Cardiac muscle cell (in vitro differentiated cells and primary cell): ENCODE measurements around the gene DBNL. TPM values are rescaled to one million over a fixed set of nuclear protein-coding genes. Genes with fewer than 3 reads are reported as not detected.

Source experiments
- DNase-seq, 2 donors: peaks; one replicate each; pipeline versions ENCODE4 v3.0.0 to v3.0.0-alpha.2; 2010 to 2017; ENCODE audit warnings: low read depth in 1 of 2, low spot score in 1 of 2
- H3K27ac ChIP-seq: fragments of 200-600 bp; sonication (generic); 2 replicates; pipeline ENCODE4 v1.5.1; 2016
- H3K27me3 ChIP-seq: fragments of 200-600 bp; sonication (generic); 2 replicates; pipeline ENCODE4 v1.6.0; 2016; ENCODE audit warnings: control low read depth
- H3K36me3 ChIP-seq: fragments of 200-600 bp; sonication (generic); 2 replicates; pipeline ENCODE4 v1.5.1; 2016; ENCODE audit warnings: control low read depth
- H3K4me1 ChIP-seq: fragments of 200-600 bp; sonication (generic); 2 replicates; pipeline ENCODE4 v1.8.1; 2017; ENCODE audit warnings: low read depth, mild to moderate bottlenecking, mixed run types
- H3K4me3 ChIP-seq: fragments of 200-600 bp; sonication (generic); 2 replicates; pipeline ENCODE4 v1.5.1; 2016; ENCODE audit warnings: mild to moderate bottlenecking
- H3K9me3 ChIP-seq: fragments of 200-600 bp; sonication (generic); 2 replicates; pipeline ENCODE4 v1.5.1; 2017; ENCODE audit warnings: low read depth, mild to moderate bottlenecking, control low read depth
- CTCF ChIP-seq: IDR thresholded peaks from 2 replicates; pipeline ENCODE4 v1.5.1; 2012; ENCODE audit warnings: low read depth, mild to moderate bottlenecking, low read length
- polyA plus RNA-seq: library from polyadenylated mRNA; unstranded; fragments of >200 nt; fragmentation: Nextera tagmentation; extraction: Ambion mirVana; gene quantifications from 2 replicates; pipeline ENCODE4 v1.2.1, GENCODE V29; 2016
- total RNA-seq: library from RNA; depleted of rRNA; stranded (reverse); fragments of >200 nt; gene quantifications from 2 replicates; pipeline ENCODE4 v1.2.3, GENCODE V29; 2016

The DBNL gene
- total and polyA plus RNA-seq, 2 experiments from 2014 or later, result 129 to 130 TPM

- Histone ChIP-seq H3K4me3 (peak overlapping the region; percentile 55), H3K27me3 (no peaks in the 10 kb centered on the region), H3K9me3 (no peaks in the 10 kb centered on the region), H3K27ac (peak overlapping the region; percentile 14), H3K36me3 (peaks cover 23% of the 10 kb centered on the region), H3K4me1 (peaks cover 3% of the 10 kb centered on the region)
- DNase-seq, result peak; percentile 99 to 100
- TF ChIP-seq CTCF, result no peak
These were observed 38.2 kb downstream of the DBNL start for GRCh38 chr7:44082541-44083207.

- DNase-seq, result no peak
- Histone ChIP-seq H3K36me3 (peaks cover 12% of the 10 kb centered on the region), H3K27ac (no peak overlapping the region), H3K9me3 (no peaks in the 10 kb centered on the region), H3K4me1 (peaks cover 3% of the 10 kb centered on the region), H3K27me3 (no peaks in the 10 kb centered on the region), H3K4me3 (no peak overlapping the region)
- TF ChIP-seq CTCF, result no peak
These were observed 39.3 kb downstream of the DBNL start for GRCh38 chr7:44083796-44084195.

GRCh38 chr7:44084701-44085100 lies 40.2 kb downstream of the DBNL start:
- DNase-seq, result no peak
- H3K4me1 ChIP-seq, result peaks cover 3% of the 10 kb centered on the region
- no peak for TF ChIP-seq CTCF
- no peak overlapping the region for H3K4me3 ChIP-seq
- H3K27ac ChIP-seq, result no peak overlapping the region
- H3K27me3 ChIP-seq, result no peaks in the 10 kb centered on the region
- no peaks in the 10 kb centered on the region for H3K9me3 ChIP-seq
- H3K36me3 ChIP-seq, result peaks cover 7% of the 10 kb centered on the region

- no peak for TF ChIP-seq CTCF
- no peak for DNase-seq
These were observed 41.0 kb downstream of the DBNL start for GRCh38 chr7:44085546-44085945.

GRCh38 chr7:44086627-44087026 lies 42.1 kb downstream of the DBNL start:
- no peak overlapping the region for H3K27ac ChIP-seq
- no peak for TF ChIP-seq CTCF
- H3K9me3 ChIP-seq, result no peaks in the 10 kb centered on the region
- H3K4me1 ChIP-seq, result no peaks in the 10 kb centered on the region
- H3K27me3 ChIP-seq, result no peaks in the 10 kb centered on the region
- H3K4me3 ChIP-seq, result no peak overlapping the region
- no peaks in the 10 kb centered on the region for H3K36me3 ChIP-seq
- no peak for DNase-seq

More at GRCh38 chr7:44085546-44085945, 41.0 kb downstream of the DBNL start:
- Histone ChIP-seq H3K36me3 (peaks cover under 1% of the 10 kb centered on the region), H3K9me3 (no peaks in the 10 kb centered on the region), H3K4me3 (no peak overlapping the region), H3K27ac (no peak overlapping the region), H3K27me3 (no peaks in the 10 kb centered on the region), H3K4me1 (peaks cover 3% of the 10 kb centered on the region)
